AG04449 (cell line): ENCODE data around the gene USP31.

ENCODE experiments used
- CTCF ChIA-PET: fragments of 350-600 bp; formaldehyde crosslinking; extraction: SDS; loops from one replicate; lab custom pipeline; 2021; ENCODE audit warnings: antibody characterized with exemption; lab: Yijun Ruan, JAX
- POLR2A ChIA-PET: fragments of 400-600, 350-600 bp; formaldehyde crosslinking; extraction: SDS; loops from one replicate; lab custom pipeline; 2020; ENCODE audit warnings: antibody characterized with exemption, inconsistent platforms; lab: Yijun Ruan, JAX
- DNase-seq: peaks from one replicate; pipeline ENCODE4 v3.0.0-alpha.2; 2010; ENCODE audit warnings: low read depth, low spot score
- H3K4me3 ChIP-seq: 2 replicates; pipeline ENCODE4 v1.5.1; 2011; ENCODE audit warnings: low read depth, mild to moderate bottlenecking, control low read depth, low read length
- TF ChIP-seq, protein P1 (sequence below): IDR thresholded peaks from one replicate; pipeline ENCODE4 v1.5.1; 2011; ENCODE audit warnings: mild to moderate bottlenecking, moderate library complexity, low read length, control low read depth, inconsistent platforms; ENCODE audit not compliant: insufficient read depth; ENCODE audit errors: missing control alignments

Gene USP31

DNA sequence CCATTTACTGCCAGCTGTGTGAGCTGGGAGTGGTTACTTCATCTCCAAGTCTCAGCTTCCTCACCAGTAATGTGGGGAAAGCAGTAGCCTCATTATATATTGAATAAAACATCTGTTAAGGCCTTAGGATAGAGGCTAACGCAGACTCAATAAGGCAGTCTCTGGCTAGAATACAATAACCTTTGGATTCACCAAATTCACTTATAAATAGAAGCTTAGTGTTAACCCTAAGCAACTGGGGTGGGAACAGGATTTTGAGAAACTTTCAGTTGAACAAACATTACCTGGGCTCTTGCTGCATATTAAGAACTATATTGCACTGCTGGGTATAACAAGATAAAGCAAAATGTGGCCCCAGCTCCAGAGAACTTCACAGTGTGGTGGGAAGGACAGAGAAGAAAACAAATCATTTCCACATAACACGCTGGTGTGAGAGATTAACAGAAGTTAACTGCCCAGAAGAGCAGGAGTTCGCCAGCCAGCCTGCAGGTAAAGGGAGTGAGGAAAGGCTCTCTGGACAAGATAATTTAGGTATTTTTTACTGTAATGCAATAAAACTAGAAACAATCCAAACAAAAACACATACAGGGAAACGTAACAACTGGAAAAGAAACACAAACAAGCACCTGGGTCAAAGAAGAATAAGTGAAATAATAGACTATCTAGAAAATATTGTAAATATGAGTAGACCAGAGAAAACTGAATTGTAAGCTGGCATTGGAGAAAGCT, 57.0 kb downstream of the USP31 start:
- TF ChIP-seq, protein P1, sequence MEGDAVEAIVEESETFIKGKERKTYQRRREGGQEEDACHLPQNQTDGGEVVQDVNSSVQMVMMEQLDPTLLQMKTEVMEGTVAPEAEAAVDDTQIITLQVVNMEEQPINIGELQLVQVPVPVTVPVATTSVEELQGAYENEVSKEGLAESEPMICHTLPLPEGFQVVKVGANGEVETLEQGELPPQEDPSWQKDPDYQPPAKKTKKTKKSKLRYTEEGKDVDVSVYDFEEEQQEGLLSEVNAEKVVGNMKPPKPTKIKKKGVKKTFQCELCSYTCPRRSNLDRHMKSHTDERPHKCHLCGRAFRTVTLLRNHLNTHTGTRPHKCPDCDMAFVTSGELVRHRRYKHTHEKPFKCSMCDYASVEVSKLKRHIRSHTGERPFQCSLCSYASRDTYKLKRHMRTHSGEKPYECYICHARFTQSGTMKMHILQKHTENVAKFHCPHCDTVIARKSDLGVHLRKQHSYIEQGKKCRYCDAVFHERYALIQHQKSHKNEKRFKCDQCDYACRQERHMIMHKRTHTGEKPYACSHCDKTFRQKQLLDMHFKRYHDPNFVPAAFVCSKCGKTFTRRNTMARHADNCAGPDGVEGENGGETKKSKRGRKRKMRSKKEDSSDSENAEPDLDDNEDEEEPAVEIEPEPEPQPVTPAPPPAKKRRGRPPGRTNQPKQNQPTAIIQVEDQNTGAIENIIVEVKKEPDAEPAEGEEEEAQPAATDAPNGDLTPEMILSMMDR = no peak
- ChIA-PET CTCF (interaction anchor here (1.0 to 2.1 kb wide), 5 partner anchors 10 to 342 kb away, joined by 3 to 6 read pairs (median 4); no protein-coding TSS in a partner anchor), POLR2A (no interaction called here)
- no peak overlapping the region for H3K4me3 ChIP-seq
- DNase-seq = no peak

DNA sequence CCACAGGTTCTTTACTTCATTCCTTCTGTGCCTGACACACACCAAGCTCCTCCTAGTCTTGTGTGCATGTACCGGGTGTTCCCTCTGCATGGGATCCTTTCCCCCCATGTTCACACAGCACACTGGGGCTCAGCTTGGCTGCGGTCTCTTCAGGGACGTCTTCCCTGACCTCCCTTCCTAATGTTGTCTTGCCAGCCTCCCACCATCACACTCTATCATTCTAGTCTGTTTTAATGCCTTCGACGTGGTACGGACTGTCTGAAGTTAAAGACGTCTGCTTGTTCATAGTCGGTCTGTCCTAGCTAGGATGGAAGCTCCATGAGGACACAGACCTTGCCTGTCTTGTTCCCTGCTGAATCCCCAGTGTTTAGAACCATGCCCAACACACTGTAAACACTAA, 60.1 kb downstream of the USP31 start:
- ChIA-PET CTCF (interaction anchor here (1.4 kb wide), 1 partner anchor 24 kb away, joined by 3 read pairs; no protein-coding TSS in a partner anchor), POLR2A (no interaction called here)
- no peak for DNase-seq
- TF ChIP-seq, protein P1 = no peak
- no peak overlapping the region for H3K4me3 ChIP-seq

DNA sequence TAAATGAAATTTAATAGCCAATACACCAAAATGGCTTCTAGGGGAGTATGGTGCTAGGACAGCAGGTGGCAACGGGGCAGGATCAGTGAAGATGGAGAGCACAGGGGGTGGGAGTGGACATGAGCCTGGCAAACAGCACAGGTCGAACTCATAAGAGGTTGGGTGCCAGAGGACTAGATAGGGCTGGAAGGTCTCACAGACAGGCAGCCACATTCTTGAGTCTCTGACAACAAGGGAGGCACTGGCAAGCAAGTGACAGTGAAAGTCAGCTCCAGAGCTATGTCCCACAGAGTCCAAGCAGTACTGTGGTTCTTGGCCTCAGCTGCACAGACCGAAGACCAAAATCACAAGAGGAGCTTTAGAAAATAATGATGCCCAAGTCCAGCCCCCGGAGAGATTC, 61.2 kb downstream of the USP31 start:
- no peak for DNase-seq
- H3K4me3 ChIP-seq = no peak overlapping the region
- POLR2A ChIA-PET = no interaction called here
- TF ChIP-seq, protein P1 = no peak
- CTCF ChIA-PET = interaction anchor here (1.4 kb wide), 2 partner anchors 26 to 346 kb away, joined by 3 to 6 read pairs; no protein-coding TSS in a partner anchor

DNA sequence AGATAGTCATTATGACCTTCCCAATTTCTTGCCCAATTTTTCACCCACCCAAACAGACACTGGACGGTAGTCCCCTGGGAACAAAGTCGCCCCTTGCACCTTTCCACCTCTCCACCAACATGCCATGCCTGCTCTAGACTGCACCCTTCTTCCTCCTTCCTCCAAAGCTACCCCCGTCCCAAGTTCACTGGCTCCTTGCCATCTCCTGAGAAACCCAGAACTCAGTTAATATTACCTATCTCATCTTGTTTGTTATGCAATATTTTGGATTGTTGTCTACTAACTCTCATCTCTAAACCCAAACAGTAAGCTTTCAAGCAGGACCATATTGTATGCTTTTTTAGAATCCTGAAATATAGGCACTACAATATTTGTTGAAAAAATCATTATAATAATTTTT, 63.3 kb downstream of the USP31 start:
- CTCF ChIA-PET = no interaction called here
- no peak for DNase-seq
- TF ChIP-seq, protein P1 = no peak
- POLR2A ChIA-PET = no interaction called here
- no peak overlapping the region for H3K4me3 ChIP-seq

DNA sequence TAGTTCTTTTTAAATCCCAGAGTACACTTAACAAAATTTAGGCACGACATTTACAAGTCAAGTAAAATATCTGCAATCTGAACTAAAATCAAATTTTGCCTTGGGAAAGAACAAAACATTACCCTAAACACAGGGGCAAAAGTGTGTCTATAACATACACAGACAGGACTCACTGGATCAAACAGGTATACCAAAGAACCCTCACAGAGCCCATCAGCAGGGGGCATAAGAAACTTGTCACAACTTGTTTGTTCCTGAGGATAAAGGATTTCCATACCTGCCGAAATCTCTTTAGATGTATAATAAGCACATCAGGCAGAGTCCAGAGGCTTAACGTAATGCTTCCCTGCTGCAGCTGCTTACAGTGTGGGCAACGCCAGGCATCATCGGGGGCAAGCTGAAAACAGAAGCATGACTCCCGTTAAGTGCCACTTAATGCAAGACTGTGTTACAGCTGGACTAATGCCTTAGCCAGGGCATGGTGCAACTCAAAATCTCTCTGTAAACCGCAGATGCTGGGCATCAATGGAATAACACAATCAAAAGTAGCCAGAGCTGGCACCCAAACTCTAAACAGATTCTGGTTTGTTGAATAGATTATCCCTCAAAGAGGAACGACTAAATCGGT, 67.0 kb downstream of the USP31 start:
- CTCF ChIA-PET = interaction anchor here (0.6 to 2.2 kb wide), 4 partner anchors 10 to 352 kb away, joined by 3 to 8 read pairs (median 4); partner anchors contain the start of gene USP31
- TF ChIP-seq, protein P1 = no peak
- no peak overlapping the region for H3K4me3 ChIP-seq
- POLR2A ChIA-PET = no interaction called here
- DNase-seq = no peak

DNA sequence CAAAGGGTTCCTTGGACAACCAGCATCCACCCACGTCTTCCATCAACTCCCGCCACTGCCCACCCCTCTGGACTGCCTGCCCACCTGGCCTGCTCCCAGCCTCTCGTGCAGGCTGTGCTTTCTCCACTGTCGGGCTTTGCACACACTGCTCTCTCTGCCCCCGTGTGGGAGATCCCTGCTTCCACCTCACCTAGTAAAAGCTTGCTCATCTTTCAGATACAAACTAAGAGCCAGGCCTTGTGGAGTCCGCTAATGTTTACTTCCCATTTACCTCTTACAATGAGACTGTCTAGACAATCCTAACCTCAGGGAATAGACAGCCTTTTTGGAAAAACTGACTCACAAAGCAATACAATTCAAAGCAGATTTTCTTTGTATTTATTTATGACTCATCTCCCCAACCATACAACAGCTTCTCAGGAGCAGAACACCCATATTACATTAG, 67.6 kb downstream of the USP31 start:
- CTCF ChIA-PET = interaction anchor here (0.6 to 2.2 kb wide), 4 partner anchors 11 to 353 kb away, joined by 3 to 8 read pairs (median 4); partner anchors contain the start of gene USP31
- POLR2A ChIA-PET = no interaction called here
- H3K4me3 ChIP-seq = no peak overlapping the region
- TF ChIP-seq, protein P1 = peak; percentile 2
- DNase-seq = no peak
